Mammary epithelial cell (primary cell): ENCODE results near the gene TSHZ1.

Experiments used
- EZH2 ChIP-seq: IDR thresholded peaks from 2 replicates; pipeline ENCODE4 v1.6.1; 2012; ENCODE audit warnings: low read length, inconsistent platforms, borderline replicate concordance
- TF ChIP-seq, protein P1 (sequence below), 2 donors: IDR thresholded peaks in 1 of 2; conservative IDR thresholded peaks in 1 of 2; 2 replicates each; pipeline ENCODE4 v1.5.1; 2011 to 2012; ENCODE audit warnings: inconsistent platforms in 2 of 2, low read length in 2 of 2, mild to moderate bottlenecking in 2 of 2, control low read depth in 1 of 2, low read depth in 1 of 2; ENCODE audit not compliant: insufficient read depth in 1 of 2; ENCODE audit errors: extremely low read depth in 1 of 2

DNA sequence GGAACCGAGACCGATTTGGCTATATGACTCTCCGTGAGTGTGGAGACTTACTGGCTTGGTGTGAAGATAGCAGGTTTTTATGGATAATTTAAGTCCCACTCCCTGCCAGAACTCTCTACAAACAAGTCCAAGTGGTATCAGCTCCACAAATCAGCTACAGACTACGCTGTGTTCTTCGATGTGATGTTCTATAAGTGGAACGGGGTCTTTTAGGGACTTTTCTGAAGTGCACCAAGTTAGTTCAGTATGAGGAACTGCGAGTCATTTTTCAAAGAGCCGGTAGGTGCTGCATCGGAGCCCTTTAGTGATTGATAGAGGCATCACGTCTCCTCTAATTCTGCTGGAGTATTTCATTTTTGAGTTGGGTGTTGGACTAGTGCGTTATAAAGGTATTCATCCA, 107.1 kb downstream of the TSHZ1 start:
- TF ChIP-seq, protein P1, sequence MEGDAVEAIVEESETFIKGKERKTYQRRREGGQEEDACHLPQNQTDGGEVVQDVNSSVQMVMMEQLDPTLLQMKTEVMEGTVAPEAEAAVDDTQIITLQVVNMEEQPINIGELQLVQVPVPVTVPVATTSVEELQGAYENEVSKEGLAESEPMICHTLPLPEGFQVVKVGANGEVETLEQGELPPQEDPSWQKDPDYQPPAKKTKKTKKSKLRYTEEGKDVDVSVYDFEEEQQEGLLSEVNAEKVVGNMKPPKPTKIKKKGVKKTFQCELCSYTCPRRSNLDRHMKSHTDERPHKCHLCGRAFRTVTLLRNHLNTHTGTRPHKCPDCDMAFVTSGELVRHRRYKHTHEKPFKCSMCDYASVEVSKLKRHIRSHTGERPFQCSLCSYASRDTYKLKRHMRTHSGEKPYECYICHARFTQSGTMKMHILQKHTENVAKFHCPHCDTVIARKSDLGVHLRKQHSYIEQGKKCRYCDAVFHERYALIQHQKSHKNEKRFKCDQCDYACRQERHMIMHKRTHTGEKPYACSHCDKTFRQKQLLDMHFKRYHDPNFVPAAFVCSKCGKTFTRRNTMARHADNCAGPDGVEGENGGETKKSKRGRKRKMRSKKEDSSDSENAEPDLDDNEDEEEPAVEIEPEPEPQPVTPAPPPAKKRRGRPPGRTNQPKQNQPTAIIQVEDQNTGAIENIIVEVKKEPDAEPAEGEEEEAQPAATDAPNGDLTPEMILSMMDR (conservative IDR thresholded peaks at IDR 0.05 in 1 of 2, IDR thresholded peaks at IDR 0.05 in 1 of 2; ENCODE audit: extremely low read depth in 1 of 2, insufficient read depth in 1 of 2, low read depth in 1 of 2, low read length in 2 of 2): no peak
- TF ChIP-seq EZH2: no peak
